Activated CD8-positive, alpha-beta memory T cell treated with anti-CD3 and anti-CD28 coated beads, Interleukin-2, amount 50 U/mL, for 24 hours (primary cell): ENCODE results near the gene FOXJ3.

ENCODE experiments used
- DNase-seq: peaks from one replicate; pipeline ENCODE4 v3.0.0-alpha.2; 2020; ENCODE audit errors: extremely low read depth

FOXJ3 gene

DNA sequence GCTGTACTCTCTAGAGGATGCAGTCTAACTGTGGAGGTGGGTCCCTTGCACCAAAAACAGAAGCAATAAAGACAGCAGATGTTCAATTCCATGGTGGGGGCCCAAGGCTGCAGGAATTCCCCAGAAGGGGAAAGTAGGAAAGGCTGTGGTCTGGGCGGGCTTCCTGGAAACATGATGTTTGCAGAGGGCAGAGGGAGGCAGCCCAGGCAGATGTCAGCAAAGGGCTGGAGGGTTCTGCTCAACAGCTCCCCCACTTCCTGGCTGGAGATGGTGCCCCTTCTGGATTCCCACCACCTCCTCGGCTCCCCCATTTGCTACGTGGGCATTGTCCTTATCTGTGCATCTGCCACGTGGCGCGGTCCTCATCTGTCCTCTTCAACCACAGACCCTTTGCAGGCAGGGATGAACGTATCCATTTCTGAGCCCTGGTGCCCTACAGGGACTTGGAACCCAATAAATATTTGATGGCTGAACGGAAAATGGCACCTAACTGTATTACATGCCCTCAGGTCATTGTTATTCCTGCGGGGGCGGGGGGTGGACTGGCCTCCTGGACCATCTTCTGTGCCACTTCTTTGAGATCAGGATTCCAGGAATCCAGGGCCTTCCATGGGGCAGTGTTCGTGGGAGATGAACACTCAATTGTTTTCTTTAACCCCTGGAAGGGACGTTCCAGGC, 190.2 kb downstream of the FOXJ3 start:
- DNase-seq: no peak

DNA sequence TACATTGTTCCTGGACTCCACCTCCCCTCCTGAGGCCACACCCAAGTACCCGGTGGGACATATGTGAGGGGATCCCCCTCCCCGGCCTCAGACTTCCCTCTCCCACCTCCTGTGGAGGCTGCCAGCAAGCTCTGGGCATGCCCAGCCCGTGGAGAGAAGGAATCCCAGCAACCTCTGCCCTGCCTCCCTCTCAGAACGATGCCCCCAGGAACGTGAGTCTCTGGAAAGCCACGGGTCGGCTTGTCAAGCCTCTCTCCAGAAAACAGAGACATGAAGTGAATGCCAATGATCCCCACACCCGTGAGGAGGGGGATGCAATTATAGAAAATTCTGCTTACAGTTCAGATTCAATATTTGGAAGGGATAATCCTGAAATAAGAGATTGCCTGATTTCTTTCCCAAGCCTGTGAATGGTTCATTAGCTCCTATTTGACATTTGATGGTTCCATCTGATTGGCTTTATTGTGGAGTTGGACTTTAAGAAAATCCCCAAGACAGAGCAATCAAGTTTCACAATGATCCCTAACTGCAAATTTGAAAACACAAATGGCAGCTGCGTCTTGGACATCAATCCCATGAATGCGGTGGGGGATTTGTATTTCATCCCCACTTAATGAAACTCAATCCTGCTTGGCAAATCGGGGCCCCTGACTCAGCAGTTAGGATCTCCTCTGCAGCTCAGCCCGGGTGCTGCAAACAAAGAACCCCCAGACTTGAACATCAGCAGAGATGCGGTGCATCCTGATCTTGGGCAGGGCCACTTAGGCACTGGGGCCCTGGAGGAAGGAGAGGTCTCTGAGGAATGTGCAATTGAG, 190.9 kb downstream of the FOXJ3 start:
- no peak for DNase-seq

DNA sequence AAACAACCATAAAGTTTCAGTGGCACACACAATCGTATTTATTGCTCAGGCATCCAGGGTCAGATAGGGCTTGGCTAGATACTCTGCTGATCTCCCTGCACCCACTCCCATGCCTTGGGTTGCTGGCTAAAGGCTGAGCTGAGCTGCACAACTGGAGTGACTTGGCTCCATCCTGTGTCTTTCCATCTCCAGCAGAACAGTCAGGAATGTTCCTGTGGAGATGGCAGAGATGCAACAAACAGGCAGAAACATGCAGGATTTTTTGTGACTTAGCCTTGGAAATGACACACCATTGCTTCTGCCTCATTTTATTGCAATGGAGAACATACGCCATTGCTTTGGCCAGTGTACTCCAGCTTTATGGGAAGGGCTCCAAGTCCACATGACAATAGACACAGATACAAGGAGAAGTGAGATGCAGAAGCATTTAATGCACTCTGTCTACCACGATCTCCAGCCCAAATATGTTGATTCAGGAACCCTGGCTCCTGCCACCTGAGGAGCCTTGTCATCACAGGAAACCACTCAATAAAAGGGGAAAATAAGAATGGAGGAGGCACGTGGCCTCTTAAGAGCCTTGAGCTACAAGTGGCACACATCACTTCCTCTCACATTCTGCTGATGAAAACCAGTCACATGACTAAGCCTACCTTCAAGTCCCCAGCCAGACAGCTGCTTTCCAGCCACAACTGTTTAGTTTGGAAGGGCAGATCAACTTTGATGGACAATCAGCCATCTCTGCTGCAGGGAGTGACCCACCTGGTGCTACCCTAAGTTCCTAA, 191.9 kb downstream of the FOXJ3 start:
- DNase-seq: no peak

DNA sequence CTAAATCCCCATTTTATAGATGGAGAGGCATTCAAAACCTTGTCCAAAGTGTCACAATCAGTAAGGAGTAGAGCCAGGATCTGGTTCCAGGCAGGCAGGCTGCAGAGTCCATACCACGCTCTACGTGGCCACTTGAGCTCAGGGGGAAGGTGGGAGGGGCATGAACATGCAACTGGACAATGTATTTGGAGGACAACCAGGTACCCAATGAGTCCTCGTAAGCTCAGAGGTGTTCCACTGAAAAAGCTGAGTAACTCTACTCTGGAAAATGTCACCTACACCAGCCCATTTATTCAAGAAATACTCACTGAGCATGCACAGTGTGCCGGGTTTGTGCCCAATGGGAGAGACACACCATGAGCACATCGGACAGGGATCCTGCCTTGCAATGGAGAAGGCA, 193.1 kb downstream of the FOXJ3 start:
- no peak for DNase-seq

DNA sequence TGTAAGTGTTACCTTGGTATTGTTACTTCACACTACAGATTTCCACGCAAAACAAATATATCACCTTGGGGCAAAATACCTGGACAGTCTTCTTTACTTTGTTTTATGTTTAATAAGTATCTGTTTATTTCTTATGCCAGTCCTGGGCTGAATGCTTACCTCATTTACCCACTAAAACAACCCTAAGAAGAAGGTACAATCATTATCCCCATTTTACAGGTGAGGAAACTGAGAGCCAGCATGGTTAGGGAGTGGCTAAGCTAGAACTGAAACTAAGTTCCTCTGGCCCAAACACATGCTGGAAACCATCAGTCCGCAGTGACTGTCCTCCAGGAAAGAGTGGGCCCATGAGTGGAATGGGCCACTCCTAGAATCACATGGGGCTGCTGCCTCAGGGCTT, 194.8 kb downstream of the FOXJ3 start:
- DNase-seq: no peak

DNA sequence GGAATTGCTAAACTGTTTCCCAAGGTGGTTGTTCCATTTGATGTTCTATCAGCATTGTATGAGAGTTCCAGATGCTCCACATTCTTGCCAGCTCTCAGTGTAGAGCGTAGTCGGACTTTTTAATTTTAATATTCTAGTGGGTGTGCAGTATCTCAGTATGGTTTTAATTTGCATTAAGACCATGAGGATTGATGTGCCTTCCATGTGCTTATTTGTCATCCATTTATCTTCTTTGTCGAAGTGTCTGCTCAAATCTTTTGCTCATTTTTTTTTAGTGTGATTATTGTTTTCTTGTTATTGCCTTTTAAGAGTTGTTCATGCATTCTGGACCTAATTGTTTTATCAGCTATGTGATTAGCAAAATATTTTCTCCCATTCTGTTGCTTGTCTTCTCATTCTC, 195.6 kb downstream of the FOXJ3 start:
- no peak for DNase-seq

DNA sequence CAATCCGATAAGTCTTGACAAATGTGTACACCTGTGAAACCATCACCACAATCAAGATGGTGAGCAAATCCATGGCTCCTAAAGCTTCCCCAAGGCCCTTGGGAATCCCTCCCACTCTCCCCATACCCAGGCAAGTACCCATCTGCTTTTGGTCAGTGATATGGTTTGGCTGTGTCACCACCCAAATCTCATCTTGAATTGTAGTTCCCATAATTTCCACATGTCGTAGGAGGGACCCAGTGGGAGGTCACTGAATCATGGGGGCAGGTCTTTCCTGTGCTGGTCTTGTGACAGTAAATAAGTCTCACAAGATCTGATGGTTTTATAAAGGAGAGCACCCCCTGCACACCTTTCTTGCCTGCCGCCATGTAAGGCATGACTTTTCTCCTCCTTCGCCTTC, 196.4 kb downstream of the FOXJ3 start:
- no peak for DNase-seq

DNA sequence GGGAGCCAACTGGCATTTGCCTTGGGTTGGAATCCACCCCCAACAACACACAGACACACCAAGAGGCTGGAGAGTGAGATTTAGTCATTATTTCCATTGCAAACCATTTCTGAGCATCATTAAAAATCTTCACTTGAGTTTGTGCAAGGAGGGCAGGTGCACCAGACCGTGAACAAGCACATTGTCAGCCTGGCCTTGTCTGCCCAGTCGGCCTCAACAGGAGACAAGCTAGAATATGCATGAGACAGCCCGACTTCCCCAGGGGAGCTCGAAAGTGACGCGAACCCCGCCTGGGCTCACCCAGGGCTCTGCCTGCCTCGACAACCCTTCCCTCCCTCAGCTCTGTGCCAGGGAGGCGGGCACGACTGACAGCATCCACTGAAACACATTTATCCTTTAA, 197.3 kb downstream of the FOXJ3 start:
- no peak for DNase-seq

DNA sequence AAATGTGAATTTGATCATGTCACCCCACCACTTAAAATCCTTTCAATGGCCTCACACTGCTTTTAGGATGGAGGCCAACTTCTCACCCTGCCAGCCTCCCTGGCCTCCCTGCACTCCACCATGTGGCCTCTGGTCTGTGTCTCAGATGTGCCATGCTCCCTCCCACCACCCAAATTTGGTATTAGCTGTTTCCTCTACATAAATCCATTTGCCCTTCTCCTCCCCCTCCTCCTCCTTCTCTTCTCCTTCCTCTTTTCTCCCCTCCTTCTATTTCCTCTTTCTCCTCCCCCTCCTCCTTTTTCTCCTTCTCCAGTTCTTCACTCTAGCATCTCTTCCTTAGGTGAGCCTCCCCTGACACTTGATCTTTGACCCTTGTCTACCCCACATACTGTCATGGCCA, 198.6 kb downstream of the FOXJ3 start:
- no peak for DNase-seq

DNA sequence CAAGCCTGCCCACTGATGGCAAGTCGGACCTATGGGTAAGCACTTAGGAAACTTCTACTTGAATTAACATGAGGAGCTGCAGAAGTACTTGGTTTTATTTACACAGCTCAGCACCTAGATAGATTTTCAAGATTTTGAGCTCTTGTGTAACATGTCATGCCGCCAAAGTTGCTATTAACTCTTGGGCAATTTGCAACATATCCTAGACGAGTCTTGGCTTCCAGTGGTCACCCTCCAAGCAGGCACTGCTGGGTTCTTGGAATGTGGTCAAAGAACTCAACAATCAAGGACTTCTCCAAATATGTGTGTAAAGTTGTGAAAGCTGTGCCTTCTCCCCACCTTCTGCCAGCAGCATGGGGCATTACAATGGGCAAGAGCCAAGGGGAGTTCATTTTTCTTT, 199.6 kb downstream of the FOXJ3 start:
- no peak for DNase-seq

DNA sequence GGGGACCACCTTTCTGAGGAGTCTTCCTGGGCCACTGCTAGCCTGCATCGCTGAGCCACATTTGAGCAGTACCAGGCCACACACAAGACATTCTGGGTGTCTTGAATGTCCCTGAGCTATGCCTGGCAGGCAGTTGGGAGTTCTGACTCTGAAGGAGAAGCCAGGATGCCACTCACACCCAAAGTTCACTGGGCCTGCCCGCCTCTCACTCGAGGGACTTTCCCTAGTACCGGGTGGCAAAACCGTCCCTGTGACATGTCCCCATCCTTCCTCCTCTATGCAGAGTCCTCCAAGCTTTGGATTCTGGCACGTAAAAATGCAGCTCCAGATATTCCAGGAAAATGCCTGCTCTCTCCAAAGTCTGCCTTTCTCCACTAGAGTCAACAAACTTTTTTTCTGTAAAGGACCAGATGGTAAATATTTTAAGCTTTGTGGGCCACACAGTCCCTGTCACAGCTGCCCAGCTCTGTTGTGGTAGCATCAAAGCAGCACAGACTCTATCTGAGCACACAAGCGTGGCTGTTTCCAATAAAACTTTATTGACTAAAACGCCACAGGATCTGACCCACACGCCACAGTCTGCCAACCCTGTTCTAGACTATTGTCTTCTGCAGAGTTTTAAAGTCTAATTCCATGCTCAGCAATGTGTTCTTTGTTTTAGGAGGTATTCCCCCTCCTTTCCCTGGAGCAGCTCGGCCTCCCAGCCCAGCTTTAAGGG, 201.1 kb downstream of the FOXJ3 start:
- DNase-seq: no peak

DNA sequence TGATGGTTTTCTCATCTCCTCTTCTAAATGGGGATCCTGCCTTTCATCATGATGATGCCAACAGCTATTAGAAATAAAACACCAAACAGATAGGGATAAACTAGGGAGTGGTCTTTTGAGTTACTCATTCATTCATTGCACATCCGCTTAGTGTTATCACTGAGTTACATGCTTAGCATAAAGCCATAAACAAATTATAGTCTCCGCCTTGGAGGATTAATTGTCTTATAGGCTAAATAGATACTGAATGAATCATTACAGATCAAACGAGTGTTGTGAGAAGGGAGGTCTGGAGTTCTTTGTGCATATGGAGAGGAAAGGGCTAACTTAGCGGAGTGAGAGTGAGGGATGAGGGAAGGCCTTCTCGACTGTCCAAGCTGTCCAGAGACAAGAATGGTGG, 201.6 kb downstream of the FOXJ3 start:
- DNase-seq: no peak

DNA sequence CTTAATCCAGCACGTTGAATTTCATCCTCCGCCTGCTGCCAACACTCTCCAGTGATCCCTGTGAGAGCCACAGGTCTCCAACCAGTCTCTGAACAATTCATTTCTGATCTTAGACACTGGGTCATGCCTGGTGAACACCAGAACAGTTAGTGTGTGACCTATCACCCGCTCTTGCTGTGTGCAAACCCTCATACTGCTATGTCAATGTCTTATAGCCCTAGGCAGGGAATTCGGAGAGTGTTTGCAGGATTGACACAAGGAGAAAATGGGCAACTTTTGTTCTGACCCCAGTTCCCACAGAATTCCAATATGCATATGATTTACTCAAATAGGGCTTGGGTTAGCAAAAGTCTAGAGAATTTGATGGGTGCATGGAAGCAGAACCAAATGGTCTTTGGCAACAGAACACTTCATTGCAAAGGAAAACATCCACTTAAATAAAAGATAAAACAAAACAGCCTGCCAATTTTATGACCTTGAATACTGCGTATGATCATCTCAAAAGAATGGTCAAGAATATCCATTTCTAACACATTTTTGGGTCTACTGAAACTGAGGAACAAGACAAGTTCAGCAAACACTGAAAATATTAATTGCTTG, 204.9 kb downstream of the FOXJ3 start:
- no peak for DNase-seq

DNA sequence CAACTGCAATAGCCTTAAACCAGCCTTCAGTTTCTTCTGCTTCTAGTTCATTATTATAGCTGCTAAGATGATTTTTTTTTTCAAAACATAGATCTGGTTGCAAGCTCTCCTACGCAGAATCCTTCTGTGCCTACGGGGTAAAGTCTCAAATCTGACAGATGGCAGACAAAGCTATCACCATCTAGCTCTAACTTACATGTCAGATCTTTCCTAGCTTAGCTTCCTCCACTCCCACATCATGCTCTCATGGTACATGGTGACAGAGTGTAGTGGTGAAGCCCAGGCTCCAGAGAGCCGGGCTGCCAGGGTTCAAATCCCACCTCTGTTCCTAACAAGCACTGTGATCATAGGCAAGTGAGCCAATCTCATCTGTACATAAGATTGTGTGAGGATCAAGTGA, 206.1 kb downstream of the FOXJ3 start:
- DNase-seq: no peak

DNA sequence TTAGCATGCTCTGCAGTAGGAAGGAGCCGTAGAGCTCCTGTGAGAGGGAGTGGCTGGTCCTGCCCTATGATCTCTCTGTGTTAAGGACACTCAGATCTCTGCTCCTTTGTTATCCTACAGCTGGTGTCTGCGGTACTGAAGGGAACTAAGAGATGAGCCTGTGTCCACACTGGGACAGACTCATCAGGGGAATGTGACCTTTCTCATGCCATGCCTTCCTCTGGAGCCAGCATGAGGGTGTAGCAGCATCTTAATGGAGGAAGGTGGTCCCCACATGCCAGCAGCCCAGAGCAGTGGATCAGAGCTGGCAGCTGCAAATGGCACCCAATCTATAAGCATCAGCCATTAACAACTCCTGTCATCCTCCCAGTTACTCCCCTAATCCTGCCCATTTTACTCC, 206.5 kb downstream of the FOXJ3 start:
- no peak for DNase-seq

DNA sequence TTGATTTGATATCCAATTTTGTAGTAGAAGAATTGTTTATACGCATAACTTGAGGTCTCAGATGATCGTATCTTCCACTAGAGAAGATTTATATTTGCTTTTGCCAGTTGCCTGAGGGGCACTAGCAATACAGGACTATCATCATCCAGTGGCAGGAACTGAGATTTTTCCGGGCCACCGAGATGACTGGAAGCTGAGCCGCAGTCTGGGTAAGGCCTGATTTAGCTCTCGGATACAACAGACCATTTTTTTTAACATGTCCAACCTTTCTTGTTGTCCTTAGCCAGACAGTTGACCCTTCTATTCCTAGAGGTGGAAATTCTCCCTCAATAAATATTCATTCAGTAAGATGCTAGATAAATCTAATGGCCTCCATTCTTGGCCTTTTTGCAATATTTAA, 207.3 kb downstream of the FOXJ3 start:
- no peak for DNase-seq
